ENCODE data around the gene FAM184A. TPM values are rescaled to one million over a fixed set of nuclear protein-coding genes. Genes with fewer than 3 reads are reported as not detected.
"Not testable (repeated sequence)": the region's sequence is repeated elsewhere in the genome, so short reads cannot be mapped to it uniquely, and the experiment has no call there.

The FAM184A gene
- total RNA-seq, 2 donors from 2014 or later, result 205 to 216 TPM

DNA sequence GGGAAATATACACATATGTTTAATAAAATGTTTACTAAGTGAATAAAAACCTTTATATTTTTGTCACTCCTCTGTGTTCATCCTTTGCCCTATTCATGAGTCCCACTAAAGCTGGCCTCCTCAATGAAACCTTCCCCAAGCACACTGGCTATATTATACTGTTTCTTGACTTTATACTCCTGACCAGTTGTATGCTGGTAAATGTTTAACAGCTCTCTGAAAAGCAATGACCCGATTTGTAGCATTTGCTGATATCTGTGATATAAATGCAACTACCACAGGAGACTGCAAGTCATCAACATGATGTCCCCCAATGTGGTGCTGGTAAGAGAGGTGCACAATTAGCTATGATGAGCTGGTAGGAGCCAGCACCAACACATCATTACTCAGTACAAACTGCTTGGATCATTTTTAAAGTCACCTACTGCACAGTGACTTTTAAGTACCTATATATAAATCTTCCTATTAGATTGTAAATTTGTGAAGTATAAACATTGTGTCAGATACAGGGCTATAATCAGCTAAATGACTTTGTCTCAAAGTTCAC is 78.9 kb downstream of the FAM184A start:
- H3K27ac ChIP-seq (ENCODE audit: low read depth, low read length), result no peak overlapping the region
- no peaks in the 10 kb centered on the region for H3K9me3 ChIP-seq (ENCODE audit: control insufficient read depth, low read length)
- H3K27me3 ChIP-seq (ENCODE audit: control insufficient read depth, insufficient read depth, low read length, poor library complexity, severe bottlenecking), result no peaks in the 10 kb centered on the region
- H3K27ac Mint-ChIP-seq, result no peak overlapping the region
- no peak for DNase-seq
- H3K9ac ChIP-seq (ENCODE audit: extremely low read depth, low read length, poor library complexity, severe bottlenecking), result no peak overlapping the region
- 96% methylated on average over 1 of the region's 1 CpG; no CpG with 5 or more reads in 1 of the 2 experiments for whole genome bisulfite sequencing, 2 experiments (ENCODE audit: insufficient coverage in 1 of 2, insufficient read length in 1 of 2)
- peaks cover 100% of the 10 kb centered on the region for H3K36me3 ChIP-seq (ENCODE audit: control insufficient read depth, insufficient read depth, low read length)
- TF ChIP-seq, protein P1, sequence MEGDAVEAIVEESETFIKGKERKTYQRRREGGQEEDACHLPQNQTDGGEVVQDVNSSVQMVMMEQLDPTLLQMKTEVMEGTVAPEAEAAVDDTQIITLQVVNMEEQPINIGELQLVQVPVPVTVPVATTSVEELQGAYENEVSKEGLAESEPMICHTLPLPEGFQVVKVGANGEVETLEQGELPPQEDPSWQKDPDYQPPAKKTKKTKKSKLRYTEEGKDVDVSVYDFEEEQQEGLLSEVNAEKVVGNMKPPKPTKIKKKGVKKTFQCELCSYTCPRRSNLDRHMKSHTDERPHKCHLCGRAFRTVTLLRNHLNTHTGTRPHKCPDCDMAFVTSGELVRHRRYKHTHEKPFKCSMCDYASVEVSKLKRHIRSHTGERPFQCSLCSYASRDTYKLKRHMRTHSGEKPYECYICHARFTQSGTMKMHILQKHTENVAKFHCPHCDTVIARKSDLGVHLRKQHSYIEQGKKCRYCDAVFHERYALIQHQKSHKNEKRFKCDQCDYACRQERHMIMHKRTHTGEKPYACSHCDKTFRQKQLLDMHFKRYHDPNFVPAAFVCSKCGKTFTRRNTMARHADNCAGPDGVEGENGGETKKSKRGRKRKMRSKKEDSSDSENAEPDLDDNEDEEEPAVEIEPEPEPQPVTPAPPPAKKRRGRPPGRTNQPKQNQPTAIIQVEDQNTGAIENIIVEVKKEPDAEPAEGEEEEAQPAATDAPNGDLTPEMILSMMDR (conservative IDR thresholded peaks at IDR 0.05), result no peak
- H3K4me3 Mint-ChIP-seq, result no peak overlapping the region
- peaks cover 3% of the 10 kb centered on the region for H3K4me1 Mint-ChIP-seq
- peaks cover 82% of the 10 kb centered on the region for H3K36me3 Mint-ChIP-seq (ENCODE audit: low read depth)
- no peaks in the 10 kb centered on the region for H3K27me3 Mint-ChIP-seq (ENCODE audit: insufficient read depth)
- no peaks in the 10 kb centered on the region for H3K9me3 Mint-ChIP-seq
- no peaks in the 10 kb centered on the region for H3K4me1 ChIP-seq (ENCODE audit: control insufficient read depth, insufficient read depth, low read length)
- no peak overlapping the region for H3K4me3 ChIP-seq (ENCODE audit: low read length)

DNA sequence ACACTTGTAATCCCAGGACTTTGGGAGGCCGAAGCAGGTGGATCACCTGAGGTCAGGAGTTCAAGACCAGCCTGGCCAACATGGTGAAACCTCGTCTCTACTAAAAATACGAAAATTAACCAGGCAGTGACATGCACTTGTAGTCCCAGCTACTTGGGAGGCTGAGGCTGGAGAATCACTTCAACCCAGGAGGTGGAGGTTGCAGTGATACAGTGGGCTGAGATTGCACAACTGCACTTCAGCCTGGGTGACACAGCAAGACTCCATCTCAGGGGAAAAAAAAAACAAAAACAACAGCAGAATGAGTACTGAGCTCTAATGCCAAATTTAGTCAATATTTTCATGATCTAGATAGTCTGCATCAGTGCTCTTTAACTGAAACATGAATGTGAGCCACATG is 81.0 kb downstream of the FAM184A start:
- not testable (repeated sequence) for H3K27ac ChIP-seq (ENCODE audit: low read depth, low read length); H3K27me3 ChIP-seq (ENCODE audit: control insufficient read depth, insufficient read depth, low read length, poor library complexity, severe bottlenecking); DNase-seq; H3K27me3 Mint-ChIP-seq (ENCODE audit: insufficient read depth); H3K27ac Mint-ChIP-seq; H3K4me3 Mint-ChIP-seq; H3K9ac ChIP-seq (ENCODE audit: extremely low read depth, low read length, poor library complexity, severe bottlenecking); H3K9me3 Mint-ChIP-seq; H3K9me3 ChIP-seq (ENCODE audit: control insufficient read depth, low read length); H3K4me1 ChIP-seq (ENCODE audit: control insufficient read depth, insufficient read depth, low read length); H3K4me3 ChIP-seq (ENCODE audit: low read length)
- WGBS, 2 experiments (ENCODE audit: insufficient coverage in 1 of 2, insufficient read length in 1 of 2), result 93% methylated on average over 2 to 3 of the region's 3 CpGs
- Mint-ChIP-seq H3K4me1 (peaks cover 17% of the 10 kb centered on the region), H3K36me3 (ENCODE audit: low read depth) (peaks cover 76% of the 10 kb centered on the region)
- peaks cover 94% of the 10 kb centered on the region for H3K36me3 ChIP-seq (ENCODE audit: control insufficient read depth, insufficient read depth, low read length)

GRCh38 chr6:118996289-118996820 is 82.1 kb downstream of the FAM184A start:
- Mint-ChIP-seq H3K27ac (no peak overlapping the region), H3K27me3 (ENCODE audit: insufficient read depth) (no peaks in the 10 kb centered on the region), H3K36me3 (ENCODE audit: low read depth) (peaks cover 77% of the 10 kb centered on the region), H3K9me3 (no peaks in the 10 kb centered on the region), H3K4me3 (no peak overlapping the region), H3K4me1 (peaks cover 21% of the 10 kb centered on the region)
- WGBS, 2 experiments (ENCODE audit: insufficient coverage in 1 of 2, insufficient read length in 1 of 2), result 95 to 100% methylated on average over 1 to 4 of the region's 4 CpGs
- Histone ChIP-seq H3K9me3 (ENCODE audit: control insufficient read depth, low read length) (no peaks in the 10 kb centered on the region), H3K36me3 (ENCODE audit: control insufficient read depth, insufficient read depth, low read length) (peaks cover 92% of the 10 kb centered on the region), H3K4me1 (ENCODE audit: control insufficient read depth, insufficient read depth, low read length) (no peaks in the 10 kb centered on the region), H3K27ac (ENCODE audit: low read depth, low read length) (no peak overlapping the region), H3K27me3 (ENCODE audit: control insufficient read depth, insufficient read depth, low read length, poor library complexity, severe bottlenecking) (no peaks in the 10 kb centered on the region), H3K4me3 (ENCODE audit: low read length) (no peak overlapping the region), H3K9ac (ENCODE audit: extremely low read depth, low read length, poor library complexity, severe bottlenecking) (no peak overlapping the region)
- DNase-seq, result no peak
- TF ChIP-seq, protein P1 (conservative IDR thresholded peaks at IDR 0.05), result no peak

Data from endodermal cell (in vitro differentiated cells).